Stomach (tissue), 4 donors: Measurements from ENCODE around the gene ETV1.

ENCODE experiments used
- CTCF ChIP-seq, 7 experiments: fragments of 450-650 bp in 4 of 7; fragments of 200-600 bp in 3 of 7; sonication (generic) in 3 of 7; IDR thresholded peaks; one replicate each; pipeline ENCODE4 v1.5.1; 2016 to 2019; ENCODE audit warnings: antibody characterized with exemption in 7 of 7, control low read depth in 2 of 7, mild to moderate bottlenecking in 1 of 7
- EP300 ChIP-seq: sonication (generic); formaldehyde crosslinking; IDR thresholded peaks from one replicate; pipeline ENCODE4 v1.6.1; 2017; ENCODE audit warnings: antibody characterized with exemption
- POLR2A ChIP-seq, 4 donors: fragments of 450-650 bp; IDR thresholded peaks; one replicate each; pipeline ENCODE4 v1.6.1; 2016; ENCODE audit warnings: antibody characterized with exemption in 4 of 4, control low read depth in 2 of 4, mild to moderate bottlenecking in 1 of 4, moderate library complexity in 1 of 4
- POLR2AphosphoS5 ChIP-seq, 3 donors: sonication (generic); formaldehyde crosslinking; IDR thresholded peaks; one replicate each; pipeline ENCODE4 v1.6.1; 2016; ENCODE audit warnings: antibody characterized with exemption in 3 of 3

GRCh38 chr7:14023838-14024237 is 34.4 kb upstream of the ETV1 start:
- TF ChIP-seq CTCF (IDR thresholded peaks at IDR 0.05) (no peak), POLR2A (IDR thresholded peaks at IDR 0.05) (no peak), POLR2AphosphoS5 (IDR thresholded peaks at IDR 0.05) (no peak), EP300 (no peak)
